H9 (cell line): ENCODE results near the gene SCP2D1. TPM values are rescaled to one million over a fixed set of nuclear protein-coding genes. Genes with fewer than 3 reads are reported as not detected.

Experiments
- DNase-seq: peaks from one replicate; pipeline ENCODE4 v3.0.0-alpha.2; 2017
- H2AFZ ChIP-seq: one replicate; pipeline ENCODE4 v1.6.1; 2013; ENCODE audit warnings: mild to moderate bottlenecking, low read length, control low read depth, moderate library complexity
- H2AK5ac ChIP-seq: 2 replicates; pipeline ENCODE4 v1.6.1; 2013; ENCODE audit warnings: low read length, control low read depth, mixed read lengths; ENCODE audit not compliant: insufficient read length
- H2BK120ac ChIP-seq: one replicate; pipeline ENCODE4 v1.6.1; 2013; ENCODE audit warnings: low read depth, mild to moderate bottlenecking, low read length, control low read depth, inconsistent platforms; ENCODE audit not compliant: poor library complexity, severe bottlenecking
- H2BK12ac ChIP-seq: 2 replicates; pipeline ENCODE4 v1.6.1; 2013; ENCODE audit warnings: low read length, control low read depth, mixed read lengths, low read depth; ENCODE audit not compliant: insufficient read length
- H2BK15ac ChIP-seq: 2 replicates; pipeline ENCODE4 v1.6.1; 2013; ENCODE audit warnings: low read depth, low read length, control low read depth
- H2BK20ac ChIP-seq: one replicate; pipeline ENCODE4 v1.6.1; 2013; ENCODE audit warnings: low read depth, mild to moderate bottlenecking, low read length, control low read depth, inconsistent platforms; ENCODE audit not compliant: poor library complexity, severe bottlenecking
- H2BK5ac ChIP-seq: 2 replicates; pipeline ENCODE4 v1.6.1; 2013; ENCODE audit warnings: low read length, control low read depth, mixed read lengths; ENCODE audit not compliant: insufficient read length
- H3K14ac ChIP-seq: 2 replicates; pipeline ENCODE4 v1.6.1; 2013; ENCODE audit warnings: low read length, control low read depth; ENCODE audit not compliant: insufficient read depth
- H3K18ac ChIP-seq: 2 replicates; pipeline ENCODE4 v1.6.1; 2013; ENCODE audit warnings: low read depth, mild to moderate bottlenecking, mixed read lengths, low read length, control low read depth; ENCODE audit not compliant: insufficient read length
- H3K23ac ChIP-seq: 2 replicates; pipeline ENCODE4 v1.6.1; 2013; ENCODE audit warnings: low read length, control low read depth, mixed read lengths, low read depth; ENCODE audit not compliant: insufficient read length
- H3K23me2 ChIP-seq: 2 replicates; pipeline ENCODE4 v1.6.1; 2013; ENCODE audit warnings: low read depth, mild to moderate bottlenecking, mixed read lengths, low read length, control low read depth; ENCODE audit not compliant: insufficient read length, poor library complexity, severe bottlenecking
- H3K27ac ChIP-seq: 2 replicates; pipeline ENCODE4 v1.5.1; 2013; ENCODE audit warnings: low read length, control low read depth, mixed read lengths, low read depth; ENCODE audit not compliant: insufficient read length
- H3K27me3 ChIP-seq: 2 replicates; pipeline ENCODE4 v1.6.1; 2013; ENCODE audit warnings: low read length, control low read depth, inconsistent platforms; ENCODE audit not compliant: insufficient read depth
- H3K4ac ChIP-seq: 2 replicates; pipeline ENCODE4 v1.6.1; 2013; ENCODE audit warnings: low read depth, mild to moderate bottlenecking, control low read depth, inconsistent platforms, low read length, moderate library complexity
- H3K4me1 ChIP-seq: 2 replicates; pipeline ENCODE4 v1.6.1; 2013; ENCODE audit warnings: low read length, control low read depth, inconsistent platforms; ENCODE audit not compliant: insufficient read depth
- H3K4me2 ChIP-seq: 2 replicates; pipeline ENCODE4 v1.6.1; 2013; ENCODE audit warnings: low read length, control low read depth, mixed read lengths; ENCODE audit not compliant: insufficient read length, insufficient read depth
- H3K56ac ChIP-seq: 2 replicates; pipeline ENCODE4 v1.6.1; 2013; ENCODE audit warnings: low read depth, mild to moderate bottlenecking, mixed read lengths, low read length, control low read depth; ENCODE audit not compliant: insufficient read length
- H3K79me1 ChIP-seq: 2 replicates; pipeline ENCODE4 v1.6.1; 2013; ENCODE audit warnings: low read depth, mild to moderate bottlenecking, moderate library complexity, low read length, control low read depth, inconsistent platforms; ENCODE audit not compliant: insufficient read depth, poor library complexity, severe bottlenecking
- H3K79me2 ChIP-seq: 2 replicates; pipeline ENCODE4 v1.6.1; 2013; ENCODE audit warnings: low read length, control low read depth, inconsistent platforms; ENCODE audit not compliant: insufficient read depth
- H3K9ac ChIP-seq: 2 replicates; pipeline ENCODE4 v1.6.1; 2013; ENCODE audit warnings: low read length, control low read depth, mixed read lengths; ENCODE audit not compliant: insufficient read length; ENCODE audit errors: extremely low read depth
- H3K9me3 ChIP-seq: one replicate; pipeline ENCODE4 v1.6.1; 2013; ENCODE audit warnings: low read depth, low read length, inconsistent platforms; ENCODE audit not compliant: control insufficient read depth
- H3T11ph ChIP-seq: one replicate; pipeline ENCODE4 v1.6.1; 2013; ENCODE audit warnings: mild to moderate bottlenecking, low read length, control low read depth, inconsistent platforms
- H4K20me1 ChIP-seq: one replicate; pipeline ENCODE4 v1.6.1; 2013; ENCODE audit not compliant: control insufficient read depth, insufficient read length, insufficient read depth
- H4K5ac ChIP-seq: 2 replicates; pipeline ENCODE4 v1.6.1; 2013; ENCODE audit warnings: low read depth, mild to moderate bottlenecking, mixed read lengths, low read length, control low read depth; ENCODE audit not compliant: insufficient read length
- H4K8ac ChIP-seq: replicated peaks from 2 replicates; pipeline ENCODE4 v1.6.1; 2013; ENCODE audit warnings: low read length, control low read depth, mixed read lengths, low read depth; ENCODE audit not compliant: insufficient read length
- H4K91ac ChIP-seq: 2 replicates; pipeline ENCODE4 v1.6.1; 2013; ENCODE audit warnings: low read depth, mild to moderate bottlenecking, moderate library complexity, mixed read lengths, low read length, control low read depth; ENCODE audit not compliant: insufficient read length
- H3K27ac Mint-ChIP-seq, 3 experiments: 2 replicates in 2 of 3; 3 replicates in 1 of 3; pipeline ENCODE4 v1.8.0; 2020 to 2021; ENCODE audit warnings: mixed read lengths in 3 of 3, mild to moderate bottlenecking in 1 of 3, moderate library complexity in 1 of 3
- H3K27me3 Mint-ChIP-seq: 2 replicates; pipeline ENCODE4 v1.8.0; 2021; ENCODE audit warnings: low read depth, mild to moderate bottlenecking, moderate library complexity, mixed read lengths
- H3K36me3 Mint-ChIP-seq, 3 experiments: 2 replicates in 2 of 3; 3 replicates in 1 of 3; pipeline ENCODE4 v1.8.0; 2020 to 2021; ENCODE audit warnings: low read depth in 3 of 3, mixed read lengths in 3 of 3; ENCODE audit not compliant: insufficient read depth in 1 of 3
- H3K4me1 Mint-ChIP-seq, 2 experiments: 2 replicates each; pipeline ENCODE4 v1.8.0; 2020; ENCODE audit warnings: mixed read lengths in 2 of 2
- H3K4me3 Mint-ChIP-seq, 2 experiments: 2 replicates in 1 of 2; 3 replicates in 1 of 2; pipeline ENCODE4 v1.8.0; 2020 to 2021; ENCODE audit warnings: mild to moderate bottlenecking in 2 of 2, mixed read lengths in 2 of 2, moderate library complexity in 1 of 2
- H3K9me3 Mint-ChIP-seq, 2 experiments: 2 replicates in 1 of 2; 3 replicates in 1 of 2; pipeline ENCODE4 v1.8.0; 2020; ENCODE audit warnings: mild to moderate bottlenecking in 2 of 2, mixed read lengths in 2 of 2, moderate library complexity in 1 of 2
- WGBS: extraction: QIAGEN DNeasy Blood & Tissue Kit; methylation state at CpG from one replicate; pipeline ENCODE4 v1.1.7; 2013; ENCODE audit warnings: missing lambda C conversion rate, low lambda C conversion rate, mixed read lengths; ENCODE audit not compliant: insufficient read length; ENCODE audit errors: extremely low coverage; 5-methylcytosine and 5-hydroxymethylcytosine counted together
- total RNA-seq: library from RNA; stranded (reverse); gene quantifications from 2 replicates; pipeline ENCODE4 v1.2.1, GENCODE V29; 2021
- TF ChIP-seq, protein P1 (sequence below): fragments of 200-600 bp; sonication (generic); conservative IDR thresholded peaks from 3 replicates; pipeline ENCODE4 v1.8.0; 2021; ENCODE audit warnings: antibody characterized with exemption, mild to moderate bottlenecking

Gene SCP2D1
- total RNA-seq, 1 experiment from 2014 or later = not detected

GRCh38 chr20:18839507-18840247, 26.1 kb downstream of the SCP2D1 start:
- no peak for DNase-seq
- H4K8ac ChIP-seq = no peak overlapping the region
- H2BK15ac ChIP-seq = no peak overlapping the region
- no peaks in the 10 kb centered on the region for H3K27me3 ChIP-seq
- Mint-ChIP-seq H3K27ac (no peak overlapping the region), H3K36me3 (no peaks in the 10 kb centered on the region; a peak in 2 of 7 replicates), H3K4me3 (no peak overlapping the region), H3K27me3 (peaks cover 16% of the 10 kb centered on the region), H3K9me3 (no peaks in the 10 kb centered on the region; a peak in 2 of 5 replicates), H3K4me1 (no peaks in the 10 kb centered on the region; a peak in 3 of 4 replicates)
- no peaks in the 10 kb centered on the region for H3K23me2 ChIP-seq
- WGBS = no CpG with 5 or more reads among the region's 6 CpGs
- H3K18ac ChIP-seq = no peak overlapping the region
- no peak overlapping the region for H2BK5ac ChIP-seq
- H3K9me3 ChIP-seq = no peaks in the 10 kb centered on the region
- no peak overlapping the region for H3K4me2 ChIP-seq
- H2BK20ac ChIP-seq = no peak overlapping the region
- no peak overlapping the region for H2AK5ac ChIP-seq
- H4K20me1 ChIP-seq = no peaks in the 10 kb centered on the region
- H3K4ac ChIP-seq = no peak overlapping the region
- no peaks in the 10 kb centered on the region for H3K79me1 ChIP-seq
- H2BK12ac ChIP-seq = no peak overlapping the region
- H3K23ac ChIP-seq = no peak overlapping the region
- H4K91ac ChIP-seq = no peak overlapping the region
- H3K9ac ChIP-seq = no peak overlapping the region
- TF ChIP-seq, protein P1, sequence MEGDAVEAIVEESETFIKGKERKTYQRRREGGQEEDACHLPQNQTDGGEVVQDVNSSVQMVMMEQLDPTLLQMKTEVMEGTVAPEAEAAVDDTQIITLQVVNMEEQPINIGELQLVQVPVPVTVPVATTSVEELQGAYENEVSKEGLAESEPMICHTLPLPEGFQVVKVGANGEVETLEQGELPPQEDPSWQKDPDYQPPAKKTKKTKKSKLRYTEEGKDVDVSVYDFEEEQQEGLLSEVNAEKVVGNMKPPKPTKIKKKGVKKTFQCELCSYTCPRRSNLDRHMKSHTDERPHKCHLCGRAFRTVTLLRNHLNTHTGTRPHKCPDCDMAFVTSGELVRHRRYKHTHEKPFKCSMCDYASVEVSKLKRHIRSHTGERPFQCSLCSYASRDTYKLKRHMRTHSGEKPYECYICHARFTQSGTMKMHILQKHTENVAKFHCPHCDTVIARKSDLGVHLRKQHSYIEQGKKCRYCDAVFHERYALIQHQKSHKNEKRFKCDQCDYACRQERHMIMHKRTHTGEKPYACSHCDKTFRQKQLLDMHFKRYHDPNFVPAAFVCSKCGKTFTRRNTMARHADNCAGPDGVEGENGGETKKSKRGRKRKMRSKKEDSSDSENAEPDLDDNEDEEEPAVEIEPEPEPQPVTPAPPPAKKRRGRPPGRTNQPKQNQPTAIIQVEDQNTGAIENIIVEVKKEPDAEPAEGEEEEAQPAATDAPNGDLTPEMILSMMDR = no peak
- H2AFZ ChIP-seq = no peak overlapping the region
- H3K27ac ChIP-seq = no peak overlapping the region
- no peaks in the 10 kb centered on the region for H3K79me2 ChIP-seq
- no peak overlapping the region for H3K56ac ChIP-seq
- H3K14ac ChIP-seq = no peak overlapping the region
- no peak overlapping the region for H3T11ph ChIP-seq
- no peak overlapping the region for H2BK120ac ChIP-seq
- no peak overlapping the region for H4K5ac ChIP-seq
- H3K4me1 ChIP-seq = no peaks in the 10 kb centered on the region
